ENCODE results near the gene TTC36. TPM values are rescaled to one million over a fixed set of nuclear protein-coding genes. Genes with fewer than 3 reads are reported as not detected.
"Not testable (repeated sequence)": the region's sequence is repeated elsewhere in the genome, so short reads cannot be mapped to it uniquely, and the experiment has no call there.

Gene TTC36
- total and polyA plus RNA-seq, 2 of the 13 experiments (the other 11 are each of a cell fraction or from before 2014, with no cell fraction given): 0.13 to 0.40 TPM

- TF ChIP-seq ZNF770 (CRISPR knock-in tag; IDR thresholded peaks at IDR 0.05) (peak; percentile 75; the same call in 1 of the 2 replicates), ZNF432 (CRISPR knock-in tag; IDR thresholded peaks at IDR 0.05; ENCODE audit: borderline replicate concordance) (no peak)
Measured at GRCh38 chr11:118574636-118575035, 47.4 kb downstream of the TTC36 start (continued).

GRCh38 chr11:118577995-118578394 is 50.7 kb downstream of the TTC36 start:
- H3K4me3 ChIP-seq (replicated peaks in 1 of 3; ENCODE audit: insufficient read depth in 1 of 3, low read depth in 2 of 3, low read length in 3 of 3); DNase-seq (ENCODE audit: low spot score); CTCF ChIA-PET (ENCODE audit: low intra/inter-chr PET ratio, low total read pairs); H3K9ac ChIP-seq (ENCODE audit: insufficient read depth, low read depth, low read length); H3K27me3 ChIP-seq (ENCODE audit: control insufficient read depth in 1 of 2, insufficient read depth in 2 of 2, low read length in 2 of 2); in situ Hi-C loops (cut with HindIII; ENCODE audit: extremely low pct_ligation_motif_present, low pct_unique_long_range_greater_than_20kb); FAIRE-seq; H3K4me2 ChIP-seq (ENCODE audit: low read depth, low read length); POLR2A ChIA-PET; ATAC-seq; H3K27ac ChIP-seq (ENCODE audit: extremely low read length, insufficient read depth, low read length); H2AFZ ChIP-seq (ENCODE audit: low read length); H3K9me3 ChIP-seq (ENCODE audit: low read length); BruUV-seq (replicated peaks); intact Hi-C loops (cut with micrococcal nuclease; ENCODE audit: unreplicated experiment): not testable (repeated sequence)
- H3K36me3 ChIP-seq (replicated peaks in 1 of 2; ENCODE audit: control insufficient read depth in 1 of 2, insufficient read depth in 2 of 2, low read length in 2 of 2): peaks cover 12 to 28% of the 10 kb centered on the region in 2 experiments; a peak in 4 of 5 replicates
- H4K20me1 ChIP-seq (ENCODE audit: insufficient read depth, low read length): peaks cover 66% of the 10 kb centered on the region
- peaks cover 40% of the 10 kb centered on the region for H3K4me1 ChIP-seq (ENCODE audit: insufficient read depth, low read length)
- peaks cover 88% of the 10 kb centered on the region for H3K79me2 ChIP-seq (ENCODE audit: insufficient read depth, low read length)

Other genes starting within 250 kb of the TTC36 start
- gene CD3E, start 222.7 kb upstream of the TTC36 start, total RNA-seq (2016; rRNA removed; fragmentation: Illumina TruSeq; extraction: Trizol): not detected in 2 replicates
- gene CD3E, start 222.7 kb upstream of the TTC36 start, polyA plus RNA-seq (2011; rRNA removed): not detected in 2 replicates
- 0.25 and 0.66 TPM in 2 replicates for gene CD3D, start 184.8 kb upstream of the TTC36 start, total RNA-seq (2016; rRNA removed; fragmentation: Illumina TruSeq; extraction: Trizol)
- 6.6 and 7.2 TPM in 2 replicates for gene CD3D, start 184.8 kb upstream of the TTC36 start, polyA plus RNA-seq (2011; rRNA removed)
- gene CD3G, start 183.1 kb upstream of the TTC36 start, total RNA-seq (2016; rRNA removed; fragmentation: Illumina TruSeq; extraction: Trizol): not detected in 2 replicates
- gene CD3G, start 183.1 kb upstream of the TTC36 start, polyA plus RNA-seq (2011; rRNA removed): not detected in 2 replicates
- gene UBE4A, start 167.9 kb upstream of the TTC36 start, total RNA-seq (2016; rRNA removed; fragmentation: Illumina TruSeq; extraction: Trizol): 24.8 and 32.7 TPM in 2 replicates
- 14.7 and 15.1 TPM in 2 replicates for gene UBE4A, start 167.9 kb upstream of the TTC36 start, polyA plus RNA-seq (2011; rRNA removed)
- gene ATP5MG, start 125.9 kb upstream of the TTC36 start, total RNA-seq (2016; rRNA removed; fragmentation: Illumina TruSeq; extraction: Trizol): 320 and 408 TPM in 2 replicates
- gene ATP5MG, start 125.9 kb upstream of the TTC36 start, polyA plus RNA-seq (2011; rRNA removed): 209 and 260 TPM in 2 replicates
- gene KMT2A, start 91.0 kb upstream of the TTC36 start, total RNA-seq (2016; rRNA removed; fragmentation: Illumina TruSeq; extraction: Trizol): 20.0 and 26.2 TPM in 2 replicates
- gene KMT2A, start 91.0 kb upstream of the TTC36 start, polyA plus RNA-seq (2011; rRNA removed): 12.4 and 12.7 TPM in 2 replicates
- gene TMEM25, start 3.7 kb downstream of the TTC36 start, total RNA-seq (2016; rRNA removed; fragmentation: Illumina TruSeq; extraction: Trizol): 4.5 and 7.5 TPM in 2 replicates
- 17.2 and 23.4 TPM in 2 replicates for gene TMEM25, start 3.7 kb downstream of the TTC36 start, polyA plus RNA-seq (2011; rRNA removed)
- 15.4 and 23.9 TPM in 2 replicates for gene IFT46, start 38.5 kb downstream of the TTC36 start, total RNA-seq (2016; rRNA removed; fragmentation: Illumina TruSeq; extraction: Trizol)
- gene IFT46, start 38.5 kb downstream of the TTC36 start, polyA plus RNA-seq (2011; rRNA removed): 9.3 and 9.8 TPM in 2 replicates
- gene ARCN1, start 44.9 kb downstream of the TTC36 start, total RNA-seq (2016; rRNA removed; fragmentation: Illumina TruSeq; extraction: Trizol): 148 and 215 TPM in 2 replicates
- 143 and 200 TPM in 2 replicates for gene ARCN1, start 44.9 kb downstream of the TTC36 start, polyA plus RNA-seq (2011; rRNA removed)
- 9.9 and 13.8 TPM in 2 replicates for gene PHLDB1, start 80.1 kb downstream of the TTC36 start, total RNA-seq (2016; rRNA removed; fragmentation: Illumina TruSeq; extraction: Trizol)
- 14.2 and 18.3 TPM in 2 replicates for gene PHLDB1, start 80.1 kb downstream of the TTC36 start, polyA plus RNA-seq (2011; rRNA removed)
- 0.46 and 0.86 TPM in 2 replicates for gene TREH, start 152.2 kb downstream of the TTC36 start, total RNA-seq (2016; rRNA removed; fragmentation: Illumina TruSeq; extraction: Trizol)
- gene TREH, start 152.2 kb downstream of the TTC36 start, polyA plus RNA-seq (2011; rRNA removed): 0.50 and 0.53 TPM in 2 replicates

Data from HepG2 (cell line).